Measurements from ENCODE around the gene RIPK1.

DNA sequence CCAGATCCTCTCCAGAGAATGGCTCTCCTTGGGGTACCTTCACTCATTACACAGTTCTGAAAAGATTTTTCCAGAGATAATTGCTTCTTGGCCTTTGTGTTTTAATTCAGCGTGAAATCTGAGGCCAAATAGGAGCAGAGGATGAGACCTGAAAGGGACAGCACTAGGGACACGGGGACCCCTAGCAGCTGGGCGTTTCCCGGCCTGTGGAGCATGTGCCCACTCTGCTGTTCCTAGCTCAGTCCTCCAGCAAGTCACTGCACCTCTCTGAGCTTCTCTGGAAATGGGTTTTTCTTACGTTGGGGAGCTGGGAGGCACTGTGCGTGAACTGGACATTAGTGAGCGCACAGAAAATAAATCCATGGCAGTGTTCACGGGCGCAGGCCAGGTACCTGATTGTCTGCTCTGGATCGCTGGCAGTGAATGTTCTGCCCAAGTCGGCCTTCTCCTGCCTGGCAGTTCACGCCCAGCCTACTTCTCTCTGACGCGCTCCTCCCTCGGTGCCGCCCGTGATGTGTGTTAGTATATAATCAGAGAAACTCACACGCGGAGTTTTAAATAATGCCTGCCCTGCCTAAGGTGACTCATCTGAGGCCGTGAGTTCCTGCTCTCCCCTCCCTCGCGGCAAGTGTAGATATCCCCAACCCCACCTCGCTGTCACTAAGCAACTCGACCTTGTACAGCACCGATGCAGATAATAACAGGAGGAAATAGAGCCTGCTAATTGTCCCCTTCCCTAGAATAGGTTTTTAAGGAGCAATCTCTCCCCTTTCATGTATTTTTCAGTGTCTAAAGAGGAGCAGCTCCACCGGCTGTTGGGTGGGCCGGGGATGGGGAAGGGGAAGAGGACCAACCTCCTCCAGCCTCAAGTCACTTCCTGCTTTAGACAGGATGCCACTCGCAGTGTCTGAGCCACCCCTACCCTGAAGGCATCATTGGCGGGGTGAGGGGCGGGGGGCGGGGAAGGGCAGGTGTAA lies 91.8 kb downstream of the RIPK1 start:
- TF ChIP-seq, protein P1, sequence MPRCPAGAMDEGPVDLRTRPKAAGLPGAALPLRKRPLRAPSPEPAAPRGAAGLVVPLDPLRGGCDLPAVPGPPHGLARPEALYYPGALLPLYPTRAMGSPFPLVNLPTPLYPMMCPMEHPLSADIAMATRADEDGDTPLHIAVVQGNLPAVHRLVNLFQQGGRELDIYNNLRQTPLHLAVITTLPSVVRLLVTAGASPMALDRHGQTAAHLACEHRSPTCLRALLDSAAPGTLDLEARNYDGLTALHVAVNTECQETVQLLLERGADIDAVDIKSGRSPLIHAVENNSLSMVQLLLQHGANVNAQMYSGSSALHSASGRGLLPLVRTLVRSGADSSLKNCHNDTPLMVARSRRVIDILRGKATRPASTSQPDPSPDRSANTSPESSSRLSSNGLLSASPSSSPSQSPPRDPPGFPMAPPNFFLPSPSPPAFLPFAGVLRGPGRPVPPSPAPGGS (IDR thresholded peaks at IDR 0.05) = no peak
- TF ChIP-seq, protein P2, sequence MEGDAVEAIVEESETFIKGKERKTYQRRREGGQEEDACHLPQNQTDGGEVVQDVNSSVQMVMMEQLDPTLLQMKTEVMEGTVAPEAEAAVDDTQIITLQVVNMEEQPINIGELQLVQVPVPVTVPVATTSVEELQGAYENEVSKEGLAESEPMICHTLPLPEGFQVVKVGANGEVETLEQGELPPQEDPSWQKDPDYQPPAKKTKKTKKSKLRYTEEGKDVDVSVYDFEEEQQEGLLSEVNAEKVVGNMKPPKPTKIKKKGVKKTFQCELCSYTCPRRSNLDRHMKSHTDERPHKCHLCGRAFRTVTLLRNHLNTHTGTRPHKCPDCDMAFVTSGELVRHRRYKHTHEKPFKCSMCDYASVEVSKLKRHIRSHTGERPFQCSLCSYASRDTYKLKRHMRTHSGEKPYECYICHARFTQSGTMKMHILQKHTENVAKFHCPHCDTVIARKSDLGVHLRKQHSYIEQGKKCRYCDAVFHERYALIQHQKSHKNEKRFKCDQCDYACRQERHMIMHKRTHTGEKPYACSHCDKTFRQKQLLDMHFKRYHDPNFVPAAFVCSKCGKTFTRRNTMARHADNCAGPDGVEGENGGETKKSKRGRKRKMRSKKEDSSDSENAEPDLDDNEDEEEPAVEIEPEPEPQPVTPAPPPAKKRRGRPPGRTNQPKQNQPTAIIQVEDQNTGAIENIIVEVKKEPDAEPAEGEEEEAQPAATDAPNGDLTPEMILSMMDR (IDR thresholded peaks at IDR 0.05) = no peak
- no peak for TF ChIP-seq POLR2A (IDR thresholded peaks at IDR 0.05; ENCODE audit: low read length)
- TF ChIP-seq SREBF2 (IDR thresholded peaks at IDR 0.05) = no peak
- no peak for TF ChIP-seq CBX2 (IDR thresholded peaks at IDR 0.05; ENCODE audit: borderline replicate concordance, low read depth)
- no peak for TF ChIP-seq CHD4 (IDR thresholded peaks at IDR 0.05; ENCODE audit: borderline replicate concordance)
- TF ChIP-seq HOXA7 (CRISPR knock-in tag; IDR thresholded peaks at IDR 0.05) = no peak
- TF ChIP-seq PHF8 (IDR thresholded peaks at IDR 0.05; ENCODE audit: borderline replicate concordance, low read depth) = no peak
- no peak for TF ChIP-seq EHF (CRISPR knock-in tag; IDR thresholded peaks at IDR 0.05)
- TF ChIP-seq, protein P3, sequence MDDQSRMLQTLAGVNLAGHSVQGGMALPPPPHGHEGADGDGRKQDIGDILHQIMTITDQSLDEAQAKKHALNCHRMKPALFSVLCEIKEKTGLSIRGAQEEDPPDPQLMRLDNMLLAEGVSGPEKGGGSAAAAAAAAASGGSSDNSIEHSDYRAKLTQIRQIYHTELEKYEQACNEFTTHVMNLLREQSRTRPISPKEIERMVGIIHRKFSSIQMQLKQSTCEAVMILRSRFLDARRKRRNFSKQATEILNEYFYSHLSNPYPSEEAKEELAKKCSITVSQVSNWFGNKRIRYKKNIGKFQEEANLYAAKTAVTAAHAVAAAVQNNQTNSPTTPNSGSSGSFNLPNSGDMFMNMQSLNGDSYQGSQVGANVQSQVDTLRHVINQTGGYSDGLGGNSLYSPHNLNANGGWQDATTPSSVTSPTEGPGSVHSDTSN (IDR thresholded peaks at IDR 0.05) = no peak
- TF ChIP-seq CHD2 (IDR thresholded peaks at IDR 0.05; ENCODE audit: low read length, partially characterized antibody) = no peak
- TF ChIP-seq, protein P4, sequence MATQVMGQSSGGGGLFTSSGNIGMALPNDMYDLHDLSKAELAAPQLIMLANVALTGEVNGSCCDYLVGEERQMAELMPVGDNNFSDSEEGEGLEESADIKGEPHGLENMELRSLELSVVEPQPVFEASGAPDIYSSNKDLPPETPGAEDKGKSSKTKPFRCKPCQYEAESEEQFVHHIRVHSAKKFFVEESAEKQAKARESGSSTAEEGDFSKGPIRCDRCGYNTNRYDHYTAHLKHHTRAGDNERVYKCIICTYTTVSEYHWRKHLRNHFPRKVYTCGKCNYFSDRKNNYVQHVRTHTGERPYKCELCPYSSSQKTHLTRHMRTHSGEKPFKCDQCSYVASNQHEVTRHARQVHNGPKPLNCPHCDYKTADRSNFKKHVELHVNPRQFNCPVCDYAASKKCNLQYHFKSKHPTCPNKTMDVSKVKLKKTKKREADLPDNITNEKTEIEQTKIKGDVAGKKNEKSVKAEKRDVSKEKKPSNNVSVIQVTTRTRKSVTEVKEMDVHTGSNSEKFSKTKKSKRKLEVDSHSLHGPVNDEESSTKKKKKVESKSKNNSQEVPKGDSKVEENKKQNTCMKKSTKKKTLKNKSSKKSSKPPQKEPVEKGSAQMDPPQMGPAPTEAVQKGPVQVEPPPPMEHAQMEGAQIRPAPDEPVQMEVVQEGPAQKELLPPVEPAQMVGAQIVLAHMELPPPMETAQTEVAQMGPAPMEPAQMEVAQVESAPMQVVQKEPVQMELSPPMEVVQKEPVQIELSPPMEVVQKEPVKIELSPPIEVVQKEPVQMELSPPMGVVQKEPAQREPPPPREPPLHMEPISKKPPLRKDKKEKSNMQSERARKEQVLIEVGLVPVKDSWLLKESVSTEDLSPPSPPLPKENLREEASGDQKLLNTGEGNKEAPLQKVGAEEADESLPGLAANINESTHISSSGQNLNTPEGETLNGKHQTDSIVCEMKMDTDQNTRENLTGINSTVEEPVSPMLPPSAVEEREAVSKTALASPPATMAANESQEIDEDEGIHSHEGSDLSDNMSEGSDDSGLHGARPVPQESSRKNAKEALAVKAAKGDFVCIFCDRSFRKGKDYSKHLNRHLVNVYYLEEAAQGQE (IDR thresholded peaks at IDR 0.05) = no peak
- no peak for TF ChIP-seq EP300 (IDR thresholded peaks at IDR 0.05)
